HUES6 (cell line): ENCODE results near the gene ARFGEF2.
A peak's percentile ranks its signal among the peaks of the same experiment; 100 is the strongest.

Source experiments
- H3K27ac ChIP-seq: 2 replicates; pipeline ENCODE4 v1.7.0; 2013; ENCODE audit warnings: low read depth, mild to moderate bottlenecking, low read length, inconsistent platforms
- H3K27me3 ChIP-seq: 2 replicates; pipeline ENCODE4 v1.6.1; 2013; ENCODE audit warnings: low read length; ENCODE audit not compliant: control insufficient read depth, insufficient read depth
- H3K36me3 ChIP-seq: 2 replicates; pipeline ENCODE4 v1.6.1; 2013; ENCODE audit warnings: low read length; ENCODE audit not compliant: control insufficient read depth, insufficient read depth
- H3K4me1 ChIP-seq: 2 replicates; pipeline ENCODE4 v1.6.1; 2013; ENCODE audit warnings: low read length; ENCODE audit not compliant: control insufficient read depth, insufficient read depth
- H3K4me3 ChIP-seq: 2 replicates; pipeline ENCODE4 v1.5.1; 2013; ENCODE audit warnings: low read depth, low read length
- H3K9ac ChIP-seq: one replicate; pipeline ENCODE4 v1.6.1; 2013; ENCODE audit warnings: mild to moderate bottlenecking, low read length
- H3K9me3 ChIP-seq: 2 replicates; pipeline ENCODE4 v1.6.1; 2013; ENCODE audit warnings: low read depth, low read length; ENCODE audit not compliant: control insufficient read depth, insufficient read depth

The ARFGEF2 gene

DNA sequence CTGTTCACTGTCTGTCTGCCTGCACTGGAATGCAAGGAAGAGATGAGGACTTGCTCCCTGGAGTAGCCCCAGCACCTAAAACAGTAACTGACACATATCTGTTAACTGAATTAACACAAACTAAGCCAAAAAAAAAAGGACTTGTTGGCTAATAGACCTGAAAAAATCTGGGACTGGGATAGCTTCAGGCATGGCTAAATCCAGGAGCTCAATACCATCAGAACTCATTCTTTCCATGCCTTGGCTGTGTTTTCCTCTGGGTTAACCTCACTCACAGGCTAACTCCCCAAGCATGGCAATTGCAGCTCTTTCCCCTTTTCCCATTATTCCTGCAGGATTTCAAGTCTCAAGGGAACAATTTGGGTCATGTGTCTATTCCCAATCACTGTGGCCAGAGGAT is 21.6 kb upstream of the ARFGEF2 start:
- no peaks in the 10 kb centered on the region for H3K9me3 ChIP-seq

DNA sequence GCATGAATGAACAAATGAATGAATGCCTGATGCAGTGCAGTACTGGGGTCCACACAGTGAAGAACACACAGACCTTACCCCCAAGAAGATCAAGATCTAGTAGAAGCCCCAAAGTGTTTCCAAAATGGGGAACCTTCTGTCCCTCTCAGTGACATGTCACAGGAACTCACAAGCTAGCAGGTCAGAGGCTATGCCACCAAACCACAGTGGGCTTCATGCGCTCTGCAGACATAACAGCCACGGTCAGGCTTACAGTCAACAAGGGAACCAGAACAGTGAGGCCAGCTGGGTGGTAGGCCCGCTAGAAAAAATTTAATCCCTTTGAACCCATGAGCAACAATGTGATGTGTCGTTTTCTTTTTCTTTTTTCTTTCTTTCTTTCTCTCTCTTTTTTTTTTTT is 20.2 kb upstream of the ARFGEF2 start:
- Histone ChIP-seq H3K27ac (no peak overlapping the region), H3K9me3 (no peaks in the 10 kb centered on the region), H3K4me1 (peaks cover 6% of the 10 kb centered on the region), H3K4me3 (no peak overlapping the region), H3K27me3 (no peaks in the 10 kb centered on the region), H3K9ac (no peak overlapping the region), H3K36me3 (no peaks in the 10 kb centered on the region)

More for the DNA sequence above, 21.6 kb upstream of the ARFGEF2 start:
- Histone ChIP-seq H3K4me1 (peaks cover 6% of the 10 kb centered on the region), H3K27me3 (no peaks in the 10 kb centered on the region), H3K4me3 (no peak overlapping the region), H3K9ac (no peak overlapping the region), H3K27ac (no peak overlapping the region), H3K36me3 (no peaks in the 10 kb centered on the region)

DNA sequence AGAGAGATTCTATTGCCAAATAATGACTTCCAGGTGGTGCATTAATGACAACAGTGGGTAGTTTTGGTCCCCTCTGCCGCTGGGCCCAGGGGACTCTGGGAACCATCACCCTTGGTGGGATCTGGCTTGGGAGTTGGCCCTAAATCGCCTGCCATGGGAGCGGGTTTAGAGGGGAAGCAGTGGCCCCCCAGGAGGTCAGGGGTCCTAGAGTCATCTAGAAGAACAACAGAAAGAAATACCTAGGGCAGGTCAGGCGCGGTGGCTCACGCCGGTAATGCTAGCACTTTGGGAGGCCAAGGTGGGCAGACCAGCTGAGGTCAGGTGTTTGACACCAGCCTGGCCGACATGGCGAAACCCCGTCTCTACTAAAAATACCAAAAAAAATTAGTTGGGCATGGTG is 17.8 kb upstream of the ARFGEF2 start:
- Histone ChIP-seq H3K9me3 (peaks cover under 1% of the 10 kb centered on the region; the same call in 1 of the 2 replicates), H3K36me3 (no peaks in the 10 kb centered on the region), H3K4me1 (peaks cover 6% of the 10 kb centered on the region), H3K4me3 (no peak overlapping the region), H3K27ac (no peak overlapping the region), H3K27me3 (no peaks in the 10 kb centered on the region), H3K9ac (no peak overlapping the region)

DNA sequence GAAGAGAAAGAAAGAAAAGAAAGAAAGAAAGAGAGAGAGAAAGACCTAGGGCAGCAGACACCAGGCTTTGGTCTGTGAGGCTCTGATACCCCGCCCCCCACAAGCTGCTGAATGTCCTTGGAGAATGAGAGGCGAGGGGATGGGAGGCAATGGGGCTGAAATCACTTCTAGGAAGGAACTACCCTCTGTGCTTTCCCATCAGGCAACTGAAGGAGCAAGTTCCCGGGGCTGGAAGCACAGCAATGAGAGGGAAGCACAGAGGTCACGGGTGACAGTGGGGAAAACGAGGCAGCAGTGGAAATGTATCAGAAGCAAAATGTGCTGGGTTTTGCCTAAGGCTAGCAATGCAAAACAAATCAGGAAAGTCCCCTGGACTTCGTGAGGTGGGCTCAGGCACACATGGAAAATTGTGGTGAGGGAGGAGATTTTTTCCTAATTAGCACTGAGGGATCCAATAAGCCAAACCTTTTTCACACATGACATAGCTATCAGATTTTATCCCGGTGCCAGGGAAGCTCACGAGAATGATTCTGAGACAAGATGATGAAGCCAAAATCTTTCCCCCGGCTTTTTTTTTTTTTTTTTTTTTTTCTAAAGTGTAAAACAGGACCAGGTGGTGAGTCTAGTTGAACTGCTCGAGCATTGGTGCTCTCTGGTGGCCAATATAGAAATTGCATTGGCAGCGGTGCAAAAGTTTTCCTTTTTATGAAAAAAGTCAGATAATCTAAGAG is 16.8 kb upstream of the ARFGEF2 start:
- Histone ChIP-seq H3K36me3 (no peaks in the 10 kb centered on the region), H3K9me3 (peaks cover 5% of the 10 kb centered on the region; the same call in 1 of the 2 replicates), H3K27me3 (no peaks in the 10 kb centered on the region), H3K4me3 (peak overlapping the region; percentile 42), H3K4me1 (peaks cover 6% of the 10 kb centered on the region), H3K9ac (peak overlapping the region; percentile 12), H3K27ac (no peak overlapping the region)

DNA sequence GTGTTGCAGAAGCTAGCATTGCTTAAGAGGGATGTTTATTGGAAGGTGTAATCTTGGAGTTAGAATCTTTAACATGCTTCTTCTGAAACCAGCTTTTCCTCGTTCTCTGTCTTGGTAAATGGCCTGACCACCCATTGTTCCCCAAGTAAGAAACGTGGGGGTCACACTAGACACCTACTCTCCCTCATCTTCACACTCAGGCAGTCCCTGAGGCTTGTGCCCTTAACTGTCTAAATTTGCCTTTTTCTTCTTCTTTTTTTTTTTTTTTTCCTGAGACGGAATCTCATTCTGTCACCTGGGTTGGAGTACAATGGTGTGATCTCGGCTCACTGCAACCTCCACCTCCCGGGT is 16.2 kb upstream of the ARFGEF2 start:
- H3K27me3 ChIP-seq = no peaks in the 10 kb centered on the region
- no peak overlapping the region for H3K27ac ChIP-seq
- no peak overlapping the region for H3K9ac ChIP-seq
- no peak overlapping the region for H3K4me3 ChIP-seq
- H3K36me3 ChIP-seq = no peaks in the 10 kb centered on the region
- H3K4me1 ChIP-seq = peaks cover 6% of the 10 kb centered on the region
- H3K9me3 ChIP-seq = peaks cover 5% of the 10 kb centered on the region; the same call in 1 of the 2 replicates

DNA sequence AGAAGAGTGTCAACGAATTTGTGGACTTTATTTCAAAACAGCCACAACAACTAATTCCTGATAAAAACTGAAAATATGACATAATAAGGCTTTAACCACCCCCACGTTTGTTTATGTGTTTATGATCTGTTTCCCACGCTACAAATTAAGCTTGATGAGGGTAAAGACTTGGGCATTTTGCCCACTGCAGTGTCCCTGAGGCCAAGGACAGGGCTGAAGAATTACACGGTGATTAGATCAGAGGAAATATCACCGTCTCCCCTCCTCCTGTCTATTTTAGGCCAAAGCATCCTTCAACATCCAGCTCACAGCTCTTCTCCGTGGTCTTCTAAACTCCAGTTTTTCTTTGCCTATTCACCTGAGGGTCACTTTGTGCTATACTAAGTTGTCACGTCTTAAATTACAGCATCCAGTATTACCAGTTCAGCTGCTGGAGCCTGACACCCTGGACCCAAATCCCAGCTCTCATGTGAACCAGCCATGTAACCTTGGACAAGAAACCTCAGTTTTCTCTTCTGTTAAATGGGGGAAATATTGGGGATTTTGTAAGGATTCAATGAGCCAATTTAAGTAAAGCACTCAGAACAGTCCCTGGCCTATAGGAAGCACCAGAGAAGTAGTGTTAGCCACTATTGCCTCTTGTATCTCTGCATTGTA is 15.2 kb upstream of the ARFGEF2 start:
- Histone ChIP-seq H3K9ac (no peak overlapping the region), H3K4me1 (peaks cover 6% of the 10 kb centered on the region), H3K27me3 (no peaks in the 10 kb centered on the region), H3K27ac (no peak overlapping the region), H3K4me3 (no peak overlapping the region), H3K9me3 (peaks cover 5% of the 10 kb centered on the region; the same call in 1 of the 2 replicates), H3K36me3 (no peaks in the 10 kb centered on the region)

DNA sequence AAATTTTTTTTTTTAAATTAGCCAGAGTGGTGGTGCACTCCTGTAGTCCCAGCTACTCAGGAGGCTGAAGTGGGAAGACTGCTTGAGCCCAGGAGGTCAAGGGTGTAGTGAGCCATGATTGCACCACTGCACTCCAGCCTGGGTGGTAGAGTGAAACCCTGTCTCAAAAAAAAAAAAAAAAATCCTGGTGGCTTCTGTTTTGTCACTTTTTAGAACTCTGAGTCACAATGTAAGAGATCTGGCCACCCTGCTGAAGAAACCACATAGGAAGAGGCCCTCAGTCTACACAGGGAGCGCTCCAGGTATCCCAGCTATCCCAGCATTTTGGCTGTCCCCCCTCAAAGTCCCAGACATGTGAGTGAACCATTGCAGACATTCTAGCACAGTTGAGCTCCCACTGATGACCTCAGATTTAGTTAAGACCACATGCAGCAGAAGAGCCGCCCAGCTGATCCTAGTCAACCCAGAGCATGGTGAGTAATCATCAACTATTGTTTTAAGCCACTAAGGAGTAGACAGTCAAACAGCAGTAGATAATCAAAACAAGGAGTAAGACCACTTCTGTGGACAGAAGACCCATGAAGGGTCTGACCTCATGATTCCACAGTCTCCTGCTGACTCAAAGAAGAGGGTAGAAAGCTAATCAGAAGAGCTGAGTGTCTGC is 12.7 kb upstream of the ARFGEF2 start:
- Histone ChIP-seq H3K36me3 (no peaks in the 10 kb centered on the region), H3K4me1 (peaks cover 6% of the 10 kb centered on the region), H3K4me3 (no peak overlapping the region), H3K27ac (no peak overlapping the region), H3K9ac (no peak overlapping the region), H3K9me3 (peaks cover 5% of the 10 kb centered on the region; the same call in 1 of the 2 replicates), H3K27me3 (no peaks in the 10 kb centered on the region)

DNA sequence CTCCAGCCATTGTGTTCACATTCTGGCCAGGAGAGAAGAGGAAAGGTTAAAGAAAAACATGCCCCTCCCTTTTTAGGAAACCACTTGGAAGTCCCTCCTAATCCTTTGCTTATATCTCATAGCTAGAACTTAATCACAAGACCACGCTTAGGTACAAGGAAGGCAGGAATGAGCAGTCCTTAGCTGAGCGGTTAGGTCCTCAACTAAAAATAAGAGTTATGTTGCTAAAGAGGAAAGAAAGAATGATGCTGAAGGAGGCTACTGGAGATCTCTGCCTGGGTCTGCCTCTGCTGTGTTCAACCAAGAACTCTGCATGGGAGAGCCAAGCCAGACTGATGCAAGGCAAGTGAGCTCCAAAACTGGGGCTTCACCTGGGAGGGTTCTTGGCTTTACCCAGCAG is 11.6 kb upstream of the ARFGEF2 start:
- Histone ChIP-seq H3K27ac (no peak overlapping the region), H3K4me1 (no peaks in the 10 kb centered on the region), H3K4me3 (no peak overlapping the region), H3K27me3 (no peaks in the 10 kb centered on the region), H3K9me3 (peaks cover 5% of the 10 kb centered on the region; the same call in 1 of the 2 replicates), H3K36me3 (no peaks in the 10 kb centered on the region), H3K9ac (no peak overlapping the region)

DNA sequence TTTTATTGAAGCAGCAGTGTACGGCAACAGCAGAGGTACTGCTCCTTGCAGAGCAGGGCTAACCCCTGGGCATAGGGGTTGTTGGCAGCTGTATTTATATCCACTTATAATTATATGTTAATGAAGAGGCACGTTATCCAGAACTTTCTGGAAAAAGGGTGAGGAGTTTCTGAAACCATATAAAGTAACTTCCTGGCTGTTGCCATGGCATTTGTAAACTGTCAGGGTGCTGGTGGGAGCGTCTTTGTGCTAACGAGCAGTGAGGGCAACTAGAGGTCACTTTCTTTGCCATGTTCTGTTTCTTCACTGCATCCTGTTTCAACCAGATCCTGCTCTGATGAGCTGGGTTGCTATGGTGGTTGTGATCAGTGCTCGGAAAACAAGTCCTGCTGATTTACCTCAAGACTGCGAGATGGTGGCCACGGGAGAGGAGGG is 11.1 kb upstream of the ARFGEF2 start:
- Histone ChIP-seq H3K27ac (no peak overlapping the region), H3K36me3 (no peaks in the 10 kb centered on the region), H3K9me3 (peaks cover 5% of the 10 kb centered on the region; the same call in 1 of the 2 replicates), H3K9ac (no peak overlapping the region), H3K27me3 (no peaks in the 10 kb centered on the region), H3K4me3 (no peak overlapping the region), H3K4me1 (no peaks in the 10 kb centered on the region)

DNA sequence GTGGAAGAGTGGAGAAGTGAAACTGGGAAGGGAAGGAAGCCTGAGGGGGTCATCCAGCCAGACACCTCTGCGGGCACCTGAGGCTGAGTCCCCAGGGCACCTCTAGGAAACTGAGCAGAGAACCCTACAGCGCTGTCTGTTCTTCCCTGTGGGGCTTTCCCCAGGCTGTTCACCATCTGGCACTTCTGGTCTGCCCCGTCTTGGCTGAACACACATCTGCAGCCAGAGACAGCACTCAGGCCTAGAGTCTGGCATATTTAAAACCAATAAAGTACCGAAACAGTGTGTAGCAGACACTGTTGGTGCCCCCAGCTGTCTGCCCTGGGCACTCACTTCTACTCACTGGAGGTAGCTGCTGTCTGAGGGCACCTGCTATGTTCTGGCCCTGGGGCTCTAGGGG is 9.4 kb upstream of the ARFGEF2 start:
- H3K36me3 ChIP-seq = no peaks in the 10 kb centered on the region
- no peak overlapping the region for H3K9ac ChIP-seq
- H3K4me3 ChIP-seq = no peak overlapping the region
- no peaks in the 10 kb centered on the region for H3K27me3 ChIP-seq
- no peaks in the 10 kb centered on the region for H3K4me1 ChIP-seq
- H3K9me3 ChIP-seq = peaks cover 5% of the 10 kb centered on the region; the same call in 1 of the 2 replicates
- H3K27ac ChIP-seq = no peak overlapping the region

DNA sequence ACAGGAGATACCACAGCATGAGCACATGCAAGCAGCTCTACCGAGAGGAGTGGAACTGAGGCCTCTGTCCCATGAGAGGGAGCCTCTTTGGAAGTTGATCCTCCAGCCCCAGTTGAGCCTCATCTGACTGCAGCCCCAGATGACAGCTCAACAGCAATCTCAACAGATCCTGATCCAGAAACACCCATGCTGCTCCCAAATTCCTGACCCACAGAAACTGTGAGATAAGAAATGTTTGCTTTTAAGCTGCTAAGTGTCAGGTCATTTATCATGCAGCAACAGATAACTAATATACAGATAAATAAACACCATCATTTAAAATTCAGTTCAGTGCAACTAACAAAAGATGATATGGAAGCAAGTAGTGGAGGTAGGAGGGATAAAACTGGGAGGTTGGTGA is 4.8 kb upstream of the ARFGEF2 start:
- Histone ChIP-seq H3K4me3 (no peak overlapping the region), H3K27ac (no peak overlapping the region), H3K27me3 (no peaks in the 10 kb centered on the region), H3K4me1 (peaks cover 7% of the 10 kb centered on the region; the same call in 1 of the 2 replicates), H3K9me3 (no peaks in the 10 kb centered on the region), H3K9ac (no peak overlapping the region), H3K36me3 (no peaks in the 10 kb centered on the region)
